NCI-H1417 treated with DMSO at 0.1 percent for 48 hours (cell line): ENCODE results near the gene ACVR2B.

Experiments used
- DNase-seq: peaks from one replicate; lab custom pipeline; 2025; lab: John Stamatoyannopoulos, UW

Gene ACVR2B

DNA sequence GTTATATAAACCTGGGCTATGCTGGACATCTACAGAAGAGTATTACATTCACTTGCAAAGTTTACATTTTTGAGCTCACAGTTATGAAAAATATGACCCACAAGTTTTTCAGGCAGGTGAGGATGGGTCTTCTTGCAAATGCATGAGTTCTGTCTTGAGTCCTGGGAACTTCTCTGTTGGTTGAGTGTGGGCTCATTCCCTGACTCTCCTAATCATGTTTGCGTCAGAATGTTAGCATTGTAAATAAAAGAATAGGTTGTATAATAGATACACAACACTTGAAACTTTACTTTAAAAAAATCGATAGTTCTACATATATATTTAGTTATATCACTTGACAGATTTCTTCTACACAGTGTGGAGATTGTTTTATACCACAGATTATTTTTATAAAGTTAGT, 35.3 kb downstream of the ACVR2B start:
- no peak for DNase-seq

DNA sequence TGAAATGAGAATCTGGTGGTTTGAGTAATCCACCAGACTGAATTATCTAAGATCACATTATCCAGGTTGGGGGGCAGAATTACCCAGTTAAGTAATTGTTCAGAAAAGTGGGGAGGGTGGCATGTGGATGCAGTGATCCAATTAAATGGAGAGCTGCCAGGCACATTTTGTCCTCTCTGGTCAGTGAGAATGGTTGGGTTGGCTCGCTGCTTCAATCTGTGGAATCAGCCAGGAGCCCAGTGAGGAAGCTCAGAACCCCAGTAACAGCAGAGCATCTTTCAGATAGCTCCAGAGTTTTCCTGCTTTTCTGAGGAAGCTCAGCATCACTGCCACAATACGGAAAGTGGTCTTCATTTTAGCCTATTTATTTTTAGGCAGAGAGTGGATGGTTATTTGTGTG, 36.1 kb downstream of the ACVR2B start:
- DNase-seq: no peak

DNA sequence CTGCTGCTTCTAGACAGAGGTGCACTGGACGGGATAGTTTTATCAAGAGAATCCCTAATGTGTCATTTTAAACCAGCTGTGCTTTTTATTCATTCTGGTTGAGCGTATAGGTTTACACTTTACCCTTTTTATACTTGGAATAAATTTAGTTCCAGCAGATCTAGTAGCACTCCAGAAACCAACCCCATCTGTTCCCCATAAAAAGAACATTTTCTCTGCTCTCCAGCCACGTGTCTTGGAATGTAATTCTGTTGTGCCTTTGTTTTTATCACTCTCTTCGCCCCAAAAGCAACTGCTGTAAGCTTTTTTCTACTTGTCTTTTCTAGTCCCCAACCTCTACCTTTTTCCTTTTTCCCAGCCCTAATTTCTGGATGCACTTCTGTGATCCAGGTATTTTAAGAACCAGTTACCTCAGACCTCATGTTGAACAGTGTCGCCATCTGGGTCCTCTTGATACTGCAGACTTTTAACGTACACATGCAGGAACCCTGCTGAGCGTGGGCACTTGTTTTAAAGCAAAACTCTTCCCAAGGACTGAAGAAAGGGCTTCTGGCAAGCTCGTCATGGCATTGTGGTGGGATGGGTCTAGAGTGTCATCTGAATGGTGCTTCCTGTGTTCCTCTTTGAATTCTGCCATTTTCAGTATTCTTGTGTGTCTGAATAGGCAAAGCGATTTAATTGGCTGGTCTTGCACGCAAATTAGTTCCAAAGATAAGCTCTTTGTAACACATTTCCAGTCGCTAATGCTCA, 36.8 kb downstream of the ACVR2B start:
- no peak for DNase-seq

DNA sequence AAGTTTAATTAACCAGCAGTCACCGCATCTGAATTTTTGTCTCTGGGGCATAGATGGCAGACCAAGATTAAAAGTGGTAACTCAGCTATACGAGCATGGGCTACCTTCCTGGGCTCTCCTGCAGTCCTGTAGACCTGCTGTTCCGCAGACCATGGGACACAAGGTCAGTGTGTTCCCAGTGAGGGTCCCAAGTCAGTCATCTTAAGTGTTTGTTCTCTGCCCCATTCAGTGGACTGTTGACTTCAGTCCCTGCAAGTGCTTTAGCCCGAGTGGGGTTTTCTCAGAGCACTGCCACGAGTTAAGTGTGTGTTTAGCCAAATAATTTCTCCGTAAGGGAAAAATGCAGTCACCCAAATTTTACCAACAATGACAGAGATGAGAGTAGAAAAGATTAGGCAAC, 37.5 kb downstream of the ACVR2B start:
- DNase-seq: no peak

DNA sequence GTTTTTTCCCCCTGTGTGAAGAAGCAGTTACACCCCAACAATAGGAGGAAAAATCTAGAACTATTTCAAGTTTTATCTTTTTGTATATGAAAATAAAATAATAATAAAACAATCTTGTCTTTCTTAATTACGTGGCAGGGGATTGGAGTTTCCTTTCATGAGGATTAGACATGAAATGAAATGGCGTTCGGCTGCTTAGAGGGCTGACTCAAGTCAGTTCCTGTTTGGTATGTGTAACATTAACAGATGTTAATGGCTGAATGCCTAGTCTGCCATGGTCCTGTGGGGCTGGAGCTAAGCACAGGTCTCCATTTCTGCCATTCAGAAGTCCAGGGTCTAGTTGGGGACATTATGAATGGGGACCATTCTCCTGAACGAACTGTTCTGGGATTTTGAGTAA, 39.3 kb downstream of the ACVR2B start:
- no peak for DNase-seq

DNA sequence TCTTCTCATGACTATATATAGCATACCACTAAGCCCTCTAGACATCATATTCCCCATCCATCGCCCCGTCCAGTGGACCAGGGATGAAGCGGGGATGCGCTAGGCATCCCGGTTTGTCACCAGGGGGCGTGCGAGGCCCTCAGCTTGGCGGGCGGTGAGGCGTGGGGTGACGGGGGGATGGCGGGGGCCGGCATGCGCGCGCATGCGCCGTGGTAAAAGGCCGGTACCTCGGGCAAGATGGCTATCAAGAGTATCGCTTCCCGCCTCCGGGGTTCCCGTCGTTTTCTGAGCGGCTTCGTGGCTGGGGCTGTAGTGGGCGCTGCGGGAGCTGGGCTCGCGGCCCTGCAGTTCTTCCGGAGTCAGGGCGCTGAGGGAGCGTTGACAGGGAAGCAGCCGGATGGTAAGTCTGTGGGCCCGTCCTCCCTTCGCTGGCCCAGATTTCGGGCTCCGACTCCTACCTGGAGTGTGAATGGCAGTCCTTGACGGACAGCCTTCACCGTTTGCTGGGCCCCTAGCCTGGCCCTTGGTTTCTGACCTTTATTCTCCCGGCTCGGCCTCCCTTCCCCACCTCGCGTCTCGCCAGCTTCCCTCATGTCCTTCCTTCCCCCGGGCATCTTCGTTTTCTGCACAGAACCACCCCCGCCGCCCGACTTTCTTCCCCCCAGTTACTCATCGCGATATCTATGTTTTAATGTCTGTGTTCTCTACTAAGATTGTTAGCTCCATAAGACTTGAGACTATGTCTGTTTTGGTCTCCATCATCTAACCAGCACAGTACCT, 42.6 kb downstream of the ACVR2B start, which contains the start of gene EXOG:
EXOG (plus strand) TSS at position 210 of the 780 bp plus-strand sequence; CDS start at position 238, 28 bp downstream.
- peak; percentile 38 for DNase-seq

DNA sequence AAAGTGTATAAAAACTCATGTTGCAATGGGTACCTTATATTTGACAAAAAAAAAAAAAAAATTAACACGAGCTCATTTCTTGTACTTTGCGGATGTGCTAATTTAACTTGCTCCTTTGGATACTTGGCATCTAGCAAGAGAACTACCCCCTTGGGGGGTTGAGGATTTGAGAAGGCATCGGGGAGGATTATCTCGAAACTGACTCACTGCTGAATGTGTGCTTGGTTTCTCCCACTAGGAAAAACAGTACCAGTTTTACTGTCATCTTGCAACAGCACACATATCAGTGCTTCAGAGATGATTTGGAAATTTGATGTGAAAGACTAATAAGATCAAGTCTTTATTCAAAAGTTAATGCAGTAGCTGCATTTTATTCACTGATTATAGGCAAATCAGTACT, 43.3 kb downstream of the ACVR2B start:
- no peak for DNase-seq

DNA sequence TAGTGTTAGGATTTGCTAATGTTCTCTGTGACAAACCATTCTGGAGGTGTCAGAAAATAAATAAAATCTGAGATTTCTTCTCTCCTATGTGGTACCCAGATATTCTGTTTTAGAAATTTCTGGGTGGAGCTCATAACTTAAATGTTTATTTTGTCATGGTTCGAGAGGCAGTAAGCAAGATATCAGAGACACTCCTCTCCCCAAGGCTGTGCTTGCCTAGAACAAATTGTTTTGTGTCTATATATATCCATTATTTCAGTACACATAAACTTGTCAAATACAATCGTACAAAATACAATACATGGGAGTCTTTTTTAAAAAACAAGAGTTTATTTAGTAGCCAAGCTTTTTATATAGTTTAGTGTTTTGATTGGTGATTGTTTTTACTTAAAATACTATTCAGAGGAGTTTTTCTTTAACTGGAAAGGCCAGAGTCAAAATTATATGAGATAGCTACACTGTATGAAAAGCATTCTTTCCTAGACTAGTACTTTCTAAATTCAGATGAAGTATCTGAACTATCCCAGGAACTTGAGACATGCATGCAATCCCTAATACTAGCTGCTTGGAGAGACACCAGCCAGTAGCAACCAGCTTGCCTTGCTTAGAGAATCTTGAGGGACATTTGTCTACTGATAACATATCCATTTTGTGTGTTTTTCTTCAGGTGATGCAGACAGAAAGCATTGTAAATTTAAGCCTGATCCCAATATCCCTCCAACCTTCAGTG, 47.2 kb downstream of the ACVR2B start:
- DNase-seq: no peak

DNA sequence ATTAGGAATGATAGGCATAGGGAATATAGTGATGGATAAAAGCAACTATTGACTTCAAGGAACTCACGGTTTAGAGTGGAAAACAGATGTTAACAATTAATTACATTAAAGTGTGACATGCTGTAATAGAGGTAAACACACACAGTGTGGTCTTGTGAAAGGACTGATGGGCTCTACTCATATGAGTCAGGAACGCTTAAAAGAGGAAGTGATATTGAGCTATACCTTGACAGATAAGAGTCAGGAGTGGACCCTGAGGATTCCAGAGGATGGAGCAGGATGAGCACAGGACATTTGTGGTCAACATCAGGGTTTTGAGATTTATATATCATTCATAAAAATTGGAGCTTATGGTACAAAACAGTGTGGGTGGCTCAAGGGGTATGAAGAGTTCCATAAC, 53.4 kb downstream of the ACVR2B start:
- DNase-seq: no peak

DNA sequence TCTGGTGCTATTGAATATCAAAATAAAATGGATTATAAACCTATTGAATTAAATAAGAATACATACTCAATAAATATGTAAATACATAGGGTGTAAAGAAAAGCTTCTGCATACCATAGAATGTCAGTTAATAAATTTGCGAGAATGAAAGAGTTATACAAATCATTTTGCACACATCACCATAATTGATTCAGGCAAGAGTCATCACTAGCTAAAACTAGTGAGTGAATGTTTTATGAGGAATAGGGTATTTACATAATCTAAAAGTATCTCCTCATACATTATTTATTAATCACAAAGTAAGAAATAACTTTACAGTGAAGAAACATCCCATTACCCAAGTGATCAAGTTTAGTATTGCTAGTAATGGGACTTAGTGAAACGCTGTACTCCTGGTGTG, 56.0 kb downstream of the ACVR2B start:
- DNase-seq: no peak

DNA sequence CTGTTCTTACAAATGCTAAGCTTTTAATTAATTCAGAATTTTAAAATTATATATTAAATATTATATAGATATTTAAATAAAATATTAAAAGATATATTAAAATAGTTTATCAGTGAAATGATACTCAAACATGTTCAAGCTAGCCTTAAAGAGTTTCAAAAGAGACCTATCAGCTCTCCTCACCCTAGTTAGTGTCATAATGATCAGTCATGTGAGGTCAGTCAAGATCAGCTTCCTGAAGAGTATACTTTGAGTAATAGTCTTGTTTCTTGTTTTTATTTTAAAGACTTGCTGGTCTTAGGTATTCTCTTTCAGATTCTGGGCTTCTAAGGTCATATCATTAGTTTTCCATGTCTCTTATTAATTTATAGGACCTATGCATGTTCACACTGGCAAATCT, 56.9 kb downstream of the ACVR2B start:
- no peak for DNase-seq

DNA sequence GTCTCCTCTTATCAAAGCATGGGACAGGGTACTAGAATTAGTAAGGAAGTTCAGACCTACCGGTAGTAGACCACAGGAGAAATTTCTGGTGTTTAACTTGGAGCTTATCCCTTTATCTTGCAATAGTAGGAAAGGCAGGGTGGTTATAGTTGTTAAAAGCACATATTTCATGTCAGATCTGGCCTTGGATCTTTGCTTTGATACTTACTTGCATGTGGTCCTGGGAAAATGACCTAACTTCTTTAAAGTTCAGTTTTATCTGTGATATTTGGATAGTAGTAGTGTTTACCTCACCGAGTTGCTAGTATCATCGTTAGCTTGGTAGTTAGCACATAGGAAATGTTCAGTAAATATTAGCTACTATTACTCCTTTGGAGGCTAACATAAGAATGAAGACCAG, 57.9 kb downstream of the ACVR2B start:
- DNase-seq: no peak

DNA sequence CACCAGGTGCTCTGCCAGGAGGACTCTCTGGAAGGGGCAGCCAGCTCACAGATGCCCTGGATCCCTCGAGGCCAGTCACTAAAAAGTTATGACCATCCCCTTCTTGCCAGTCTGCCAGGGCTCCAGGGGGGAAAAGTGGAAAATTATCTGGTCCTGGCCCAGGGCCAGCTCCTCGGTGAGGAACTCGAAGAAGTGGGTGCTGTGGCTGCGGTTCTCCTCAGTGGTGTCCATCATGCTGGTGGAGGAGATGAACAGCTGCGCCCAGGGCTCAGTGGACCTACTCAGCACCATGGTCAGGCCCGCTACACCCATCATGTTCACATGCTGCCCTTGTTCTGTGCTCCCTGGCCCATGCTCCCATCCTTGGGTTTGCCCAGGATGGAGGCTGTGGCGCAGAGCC, 61.7 kb downstream of the ACVR2B start:
- no peak for DNase-seq

DNA sequence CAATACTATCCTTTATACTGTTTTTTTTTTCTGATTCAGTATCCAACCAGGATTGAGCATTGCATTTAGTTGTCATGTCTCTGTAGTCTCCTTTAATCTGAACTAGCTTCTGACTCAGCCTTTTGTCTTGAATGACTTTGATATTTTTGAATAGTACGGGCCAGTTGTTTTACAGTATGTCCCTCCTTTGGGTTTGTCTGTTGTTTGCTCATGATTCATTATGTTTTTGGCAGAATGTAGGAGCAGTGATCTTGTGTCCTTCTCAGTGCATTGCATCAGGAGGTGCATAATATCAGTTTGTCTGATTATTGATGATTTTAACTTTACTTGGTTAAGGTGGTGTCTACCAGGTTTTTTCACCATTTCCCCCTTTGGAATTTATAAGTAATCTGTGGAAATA, 63.0 kb downstream of the ACVR2B start:
- DNase-seq: no peak

DNA sequence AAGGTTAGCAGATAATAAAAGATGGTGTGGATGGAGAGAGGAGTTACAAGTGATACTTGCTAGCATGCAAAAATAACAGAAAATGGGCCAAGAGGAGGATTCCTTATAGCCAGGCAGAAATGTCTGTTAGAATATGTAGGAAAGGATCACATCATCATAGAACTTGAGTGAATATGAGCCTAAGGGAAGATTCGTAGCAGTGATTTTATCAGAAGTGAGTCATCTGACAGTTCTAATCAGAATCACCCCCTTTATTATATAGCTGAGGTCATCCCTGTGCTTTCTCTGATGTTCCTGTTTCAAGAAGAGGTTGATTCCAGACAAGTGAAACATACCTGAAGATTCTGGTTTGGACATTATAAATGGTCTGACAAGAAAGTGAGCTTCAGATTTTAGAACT, 65.3 kb downstream of the ACVR2B start:
- no peak for DNase-seq

DNA sequence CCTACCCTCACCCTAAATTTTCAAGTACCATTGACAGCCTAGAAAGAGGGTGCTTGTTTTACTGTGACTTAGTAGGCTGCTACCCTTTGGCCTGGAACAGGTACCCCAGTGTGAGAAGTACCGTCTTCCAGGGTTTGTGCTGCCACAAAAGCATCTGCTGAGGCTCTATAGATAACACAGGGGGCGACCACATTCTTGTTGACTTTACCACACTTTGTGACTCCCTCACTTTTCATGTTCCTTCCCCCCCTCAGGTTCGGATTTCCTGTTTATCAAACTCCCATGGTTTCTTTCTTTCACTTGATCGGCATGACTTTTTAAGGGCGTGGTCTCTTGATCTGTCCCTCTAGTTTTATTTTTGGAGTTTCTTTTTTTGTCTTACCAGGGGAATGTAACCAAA, 66.0 kb downstream of the ACVR2B start:
- DNase-seq: no peak

DNA sequence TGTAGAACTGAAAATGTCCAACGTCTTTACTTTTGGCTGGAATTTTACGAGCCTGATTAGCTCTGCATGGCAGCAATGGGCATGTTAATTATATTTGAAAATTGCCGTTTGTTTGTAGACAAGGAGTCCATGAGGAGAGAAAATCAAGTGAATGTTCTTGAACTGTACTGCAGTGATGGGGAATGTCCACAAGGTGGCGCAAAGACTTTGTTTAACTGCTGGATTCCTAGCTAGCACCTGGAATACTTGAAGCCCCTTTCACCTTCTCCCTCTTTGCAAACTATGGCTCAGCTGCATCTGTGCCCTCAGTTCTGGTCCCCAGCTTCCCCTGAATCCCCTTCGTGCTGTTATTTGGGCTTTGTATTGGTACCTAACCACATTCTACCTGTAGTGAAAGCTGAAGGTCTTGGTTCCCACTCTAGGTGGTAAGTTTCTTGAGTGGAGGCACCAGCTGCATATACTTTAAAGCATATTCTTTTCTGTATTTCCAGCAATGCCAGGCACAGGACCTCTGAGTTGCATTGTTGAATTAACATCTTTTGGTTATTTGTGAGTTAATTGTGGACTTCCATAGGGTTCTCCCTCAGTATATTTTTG, 67.8 kb downstream of the ACVR2B start:
- DNase-seq: peak; percentile 2

DNA sequence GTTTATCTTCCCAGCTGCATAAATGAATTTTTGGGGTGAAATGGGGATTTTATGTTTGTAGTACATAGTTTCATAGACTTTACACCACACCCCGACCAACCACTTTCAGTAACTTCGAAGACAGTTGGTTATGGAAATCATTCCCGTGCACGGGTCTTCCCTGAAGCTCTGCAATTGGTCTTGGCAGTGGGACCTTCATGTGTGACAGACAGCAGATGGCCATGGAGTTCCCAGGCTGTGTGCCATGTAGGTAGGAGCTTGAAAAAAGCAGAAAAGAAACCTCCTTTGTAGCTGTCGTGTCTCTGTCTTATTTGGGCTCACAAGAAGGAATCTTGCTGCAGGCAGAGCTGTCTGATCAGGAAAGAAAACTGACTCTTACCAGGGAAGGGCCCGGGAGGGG, 68.3 kb downstream of the ACVR2B start:
- no peak for DNase-seq

DNA sequence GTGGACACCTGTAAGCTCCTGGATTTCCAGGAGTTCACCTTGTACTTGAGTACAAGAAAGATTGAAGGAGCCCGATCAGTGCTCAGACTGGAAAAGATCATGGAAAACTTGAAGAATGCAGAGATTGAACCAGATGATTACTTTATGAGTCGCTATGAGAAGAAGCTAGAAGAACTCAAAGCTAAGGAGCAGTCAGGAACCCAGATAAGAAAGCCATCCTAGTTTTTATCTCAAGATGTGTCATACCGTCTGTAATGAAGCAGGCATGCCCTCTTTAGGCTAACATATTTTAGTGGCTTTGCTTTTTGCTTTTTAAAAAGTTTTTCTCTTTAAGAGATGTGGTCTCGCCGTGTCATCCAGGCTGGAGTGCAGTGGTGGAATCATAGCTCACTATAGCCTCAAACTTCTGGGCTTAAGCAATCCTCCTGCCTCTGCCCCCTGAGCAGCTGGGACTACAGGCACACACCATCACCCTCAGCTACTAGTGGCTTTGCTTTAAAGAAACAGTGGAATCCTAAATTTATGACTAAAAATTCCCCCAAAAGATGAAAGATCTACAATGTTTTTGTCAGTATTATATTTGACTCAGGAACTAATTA, 70.5 kb downstream of the ACVR2B start:
- no peak for DNase-seq

DNA sequence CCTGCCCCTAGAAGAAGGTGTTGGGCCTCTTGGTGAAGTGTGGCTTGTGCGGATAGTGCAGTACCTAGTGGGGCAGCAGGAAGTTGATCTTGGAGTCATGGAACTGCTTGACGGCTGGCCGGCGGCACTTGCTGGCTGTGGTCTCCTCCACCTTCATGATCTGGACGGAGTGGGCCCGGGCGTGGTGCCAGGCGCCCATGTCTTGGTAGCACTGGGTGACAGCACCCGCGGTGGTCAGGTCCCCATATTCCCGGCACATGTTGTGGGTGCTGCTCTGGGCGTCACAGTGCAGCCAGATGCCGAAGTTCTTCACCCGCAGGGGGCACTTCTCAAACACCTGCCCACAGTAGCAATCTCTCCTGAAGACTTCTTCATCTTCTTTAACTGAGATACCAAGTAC, 73.1 kb downstream of the ACVR2B start:
- no peak for DNase-seq

DNA sequence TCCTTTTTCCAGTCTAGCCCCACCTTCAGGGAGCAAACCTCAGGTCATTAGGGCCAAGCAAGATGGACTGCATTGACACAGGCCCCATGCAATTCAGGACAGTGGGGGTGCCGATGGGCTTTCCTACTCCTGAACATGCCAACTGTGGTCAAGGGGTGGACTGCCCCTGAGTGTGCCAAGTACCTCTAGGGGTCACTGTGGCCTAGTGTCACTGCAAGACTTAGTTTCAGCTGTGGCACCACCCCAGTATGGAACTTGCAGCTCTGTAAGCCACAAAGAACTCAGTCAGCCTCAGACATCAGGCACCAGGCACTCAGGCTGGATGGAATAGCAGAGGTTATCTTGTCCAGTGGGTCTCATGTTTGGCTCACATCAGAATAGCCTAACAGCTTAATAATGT, 74.8 kb downstream of the ACVR2B start:
- no peak for DNase-seq

DNA sequence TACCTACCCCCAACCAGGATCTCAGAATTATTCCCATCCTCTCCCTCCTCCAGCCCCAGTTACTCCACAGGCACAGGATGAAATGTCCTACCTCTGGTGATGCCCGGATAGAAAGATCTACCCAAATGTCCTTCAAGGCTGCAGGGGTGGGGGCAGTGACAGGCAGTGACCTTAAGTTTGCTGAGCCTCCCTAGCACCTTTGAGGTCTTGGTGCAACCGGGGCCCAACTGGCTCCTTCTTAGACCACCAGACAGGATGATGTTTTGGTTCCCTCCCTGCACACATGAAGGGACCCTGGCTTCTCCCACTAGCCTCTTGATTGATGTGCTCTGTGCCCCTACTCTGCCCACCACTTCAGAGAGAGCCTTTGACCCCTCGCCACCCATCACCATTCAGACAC, 78.8 kb downstream of the ACVR2B start:
- no peak for DNase-seq
